HFF-Myc (cell line): ENCODE measurements around the gene AMACR.
"Not testable (repeated sequence)": the region's sequence is repeated elsewhere in the genome, so short reads cannot be mapped to it uniquely, and the experiment has no call there.

Experiments
- DNase-seq: peaks from one replicate; pipeline ENCODE4 v3.0.0-alpha.2; 2011; ENCODE audit warnings: low read depth; ENCODE audit errors: extremely low read depth
- H3K4me3 ChIP-seq: replicated peaks from 2 replicates; pipeline ENCODE4 v1.5.1; 2011; ENCODE audit warnings: low read depth, mild to moderate bottlenecking, control low read depth, low read length
- CTCF ChIP-seq: IDR thresholded peaks from 2 replicates; pipeline ENCODE4 v1.5.1; 2012; ENCODE audit warnings: mild to moderate bottlenecking, low read depth, low read length, control low read depth; ENCODE audit errors: missing control alignments

AMACR gene

GRCh38 chr5:34011536-34011935, 3.7 kb upstream of the AMACR start:
- no peak for DNase-seq
- TF ChIP-seq CTCF = no peak
- H3K4me3 ChIP-seq = no peak overlapping the region

- DNase-seq, H3K4me3 ChIP-seq: not testable (repeated sequence)
These were observed 2.3 kb upstream of the AMACR start for GRCh38 chr5:34010146-34010545.

- H3K4me3 ChIP-seq = no peak overlapping the region
- no peak for DNase-seq
- TF ChIP-seq CTCF = no peak
These were observed 1.8 kb upstream of the AMACR start for GRCh38 chr5:34009610-34010009.

- H3K4me3 ChIP-seq = peak overlapping the region; percentile 58
- no peak for TF ChIP-seq CTCF
- no peak for DNase-seq
These were observed 952 bp upstream of the AMACR start for GRCh38 chr5:34008802-34009201.

- no peak for DNase-seq
- no peak for TF ChIP-seq CTCF
- peak overlapping the region; percentile 58 for H3K4me3 ChIP-seq
These were observed 639 bp downstream of the AMACR start for GRCh38 chr5:34007201-34007620.

GRCh38 chr5:34005681-34006080, 2.2 kb downstream of the AMACR start:
- H3K4me3 ChIP-seq = no peak overlapping the region
- TF ChIP-seq CTCF = no peak
- no peak for DNase-seq

- H3K4me3 ChIP-seq = no peak overlapping the region
- DNase-seq = no peak
- no peak for TF ChIP-seq CTCF
These were observed 2.6 kb downstream of the AMACR start for GRCh38 chr5:34005211-34005610.
